Neural cell (in vitro differentiated cells): ENCODE data around the gene FCHSD2.
"Not testable (repeated sequence)": the region's sequence is repeated elsewhere in the genome, so short reads cannot be mapped to it uniquely, and the experiment has no call there.

Experiments
- EP300 ChIP-seq: fragments of 450-650 bp; conservative IDR thresholded peaks from 2 replicates; pipeline ENCODE4 v1.6.1; 2014; ENCODE audit warnings: antibody characterized with exemption, mild to moderate bottlenecking, moderate library complexity; ENCODE audit not compliant: poor library complexity, severe bottlenecking
- EZH2 ChIP-seq: fragments of 200-600, 300-800 bp; shearing (Covaris generic), sonication (generic); IDR thresholded peaks from 2 replicates; pipeline ENCODE4 v1.6.1; 2014; ENCODE audit warnings: antibody characterized with exemption, low read length, borderline replicate concordance, mild to moderate bottlenecking; ENCODE audit not compliant: insufficient read depth, poor library complexity, severe bottlenecking
- MXI1 ChIP-seq: fragments of 450-650 bp; conservative IDR thresholded peaks from 2 replicates; pipeline ENCODE4 v1.6.1; 2014; ENCODE audit warnings: antibody characterized with exemption, mild to moderate bottlenecking; ENCODE audit not compliant: poor library complexity, severe bottlenecking
- POLR2AphosphoS5 ChIP-seq: IDR thresholded peaks from 2 replicates; pipeline ENCODE4 v1.6.1; 2012
- SMC3 ChIP-seq: fragments of 450-650 bp; conservative IDR thresholded peaks from 2 replicates; pipeline ENCODE4 v1.6.1; 2014; ENCODE audit warnings: antibody characterized with exemption, mild to moderate bottlenecking, moderate library complexity; ENCODE audit not compliant: poor library complexity
- TAF1 ChIP-seq: IDR thresholded peaks from 2 replicates; pipeline ENCODE4 v1.6.1; 2012; ENCODE audit warnings: low read depth
- TF ChIP-seq, protein P1 (sequence below): fragments of 450-650 bp; IDR thresholded peaks from 2 replicates; pipeline ENCODE4 v1.5.1; 2014; ENCODE audit warnings: antibody characterized with exemption, mild to moderate bottlenecking, moderate library complexity; ENCODE audit not compliant: poor library complexity, severe bottlenecking
- TF ChIP-seq, protein P2 (sequence below): IDR thresholded peaks from 2 replicates; pipeline ENCODE4 v1.6.1; 2012; ENCODE audit warnings: borderline replicate concordance

DNA sequence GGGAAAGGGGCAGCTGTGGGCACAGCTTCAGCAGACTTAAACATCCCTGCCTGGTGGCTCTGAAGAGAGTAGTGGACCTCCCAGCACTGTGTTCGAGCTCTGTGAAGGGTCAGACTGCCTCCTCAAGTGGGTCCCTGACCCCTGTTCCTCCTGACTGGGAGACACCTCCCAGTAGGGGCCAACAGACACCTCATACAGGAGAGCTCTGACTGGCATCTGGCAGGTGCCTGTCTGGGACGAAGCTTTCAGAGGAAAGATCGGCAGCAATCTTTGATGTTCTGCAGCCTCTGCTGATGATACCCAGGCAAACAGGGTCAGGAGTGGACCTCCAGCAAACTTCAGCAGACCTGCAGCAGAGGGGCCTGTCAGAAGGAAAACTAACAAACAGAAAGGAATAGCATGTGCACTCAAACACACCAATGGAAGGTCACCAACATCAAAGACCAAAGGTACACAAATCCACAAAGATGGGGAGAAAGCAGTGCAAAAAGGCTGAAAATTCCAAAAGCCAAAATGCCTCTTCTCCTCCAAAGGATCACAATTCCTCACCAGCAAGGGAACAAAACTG, 80.2 kb downstream of the FCHSD2 start:
- TF ChIP-seq, protein P1, sequence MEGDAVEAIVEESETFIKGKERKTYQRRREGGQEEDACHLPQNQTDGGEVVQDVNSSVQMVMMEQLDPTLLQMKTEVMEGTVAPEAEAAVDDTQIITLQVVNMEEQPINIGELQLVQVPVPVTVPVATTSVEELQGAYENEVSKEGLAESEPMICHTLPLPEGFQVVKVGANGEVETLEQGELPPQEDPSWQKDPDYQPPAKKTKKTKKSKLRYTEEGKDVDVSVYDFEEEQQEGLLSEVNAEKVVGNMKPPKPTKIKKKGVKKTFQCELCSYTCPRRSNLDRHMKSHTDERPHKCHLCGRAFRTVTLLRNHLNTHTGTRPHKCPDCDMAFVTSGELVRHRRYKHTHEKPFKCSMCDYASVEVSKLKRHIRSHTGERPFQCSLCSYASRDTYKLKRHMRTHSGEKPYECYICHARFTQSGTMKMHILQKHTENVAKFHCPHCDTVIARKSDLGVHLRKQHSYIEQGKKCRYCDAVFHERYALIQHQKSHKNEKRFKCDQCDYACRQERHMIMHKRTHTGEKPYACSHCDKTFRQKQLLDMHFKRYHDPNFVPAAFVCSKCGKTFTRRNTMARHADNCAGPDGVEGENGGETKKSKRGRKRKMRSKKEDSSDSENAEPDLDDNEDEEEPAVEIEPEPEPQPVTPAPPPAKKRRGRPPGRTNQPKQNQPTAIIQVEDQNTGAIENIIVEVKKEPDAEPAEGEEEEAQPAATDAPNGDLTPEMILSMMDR = not testable (repeated sequence)
- not testable (repeated sequence) for TF ChIP-seq EP300, EZH2, POLR2AphosphoS5, TAF1, SMC3, MXI1
- TF ChIP-seq, protein P2, sequence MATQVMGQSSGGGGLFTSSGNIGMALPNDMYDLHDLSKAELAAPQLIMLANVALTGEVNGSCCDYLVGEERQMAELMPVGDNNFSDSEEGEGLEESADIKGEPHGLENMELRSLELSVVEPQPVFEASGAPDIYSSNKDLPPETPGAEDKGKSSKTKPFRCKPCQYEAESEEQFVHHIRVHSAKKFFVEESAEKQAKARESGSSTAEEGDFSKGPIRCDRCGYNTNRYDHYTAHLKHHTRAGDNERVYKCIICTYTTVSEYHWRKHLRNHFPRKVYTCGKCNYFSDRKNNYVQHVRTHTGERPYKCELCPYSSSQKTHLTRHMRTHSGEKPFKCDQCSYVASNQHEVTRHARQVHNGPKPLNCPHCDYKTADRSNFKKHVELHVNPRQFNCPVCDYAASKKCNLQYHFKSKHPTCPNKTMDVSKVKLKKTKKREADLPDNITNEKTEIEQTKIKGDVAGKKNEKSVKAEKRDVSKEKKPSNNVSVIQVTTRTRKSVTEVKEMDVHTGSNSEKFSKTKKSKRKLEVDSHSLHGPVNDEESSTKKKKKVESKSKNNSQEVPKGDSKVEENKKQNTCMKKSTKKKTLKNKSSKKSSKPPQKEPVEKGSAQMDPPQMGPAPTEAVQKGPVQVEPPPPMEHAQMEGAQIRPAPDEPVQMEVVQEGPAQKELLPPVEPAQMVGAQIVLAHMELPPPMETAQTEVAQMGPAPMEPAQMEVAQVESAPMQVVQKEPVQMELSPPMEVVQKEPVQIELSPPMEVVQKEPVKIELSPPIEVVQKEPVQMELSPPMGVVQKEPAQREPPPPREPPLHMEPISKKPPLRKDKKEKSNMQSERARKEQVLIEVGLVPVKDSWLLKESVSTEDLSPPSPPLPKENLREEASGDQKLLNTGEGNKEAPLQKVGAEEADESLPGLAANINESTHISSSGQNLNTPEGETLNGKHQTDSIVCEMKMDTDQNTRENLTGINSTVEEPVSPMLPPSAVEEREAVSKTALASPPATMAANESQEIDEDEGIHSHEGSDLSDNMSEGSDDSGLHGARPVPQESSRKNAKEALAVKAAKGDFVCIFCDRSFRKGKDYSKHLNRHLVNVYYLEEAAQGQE = not testable (repeated sequence)
